ENCODE measurements around the gene SLC22A23.

Gene SLC22A23, protein sequence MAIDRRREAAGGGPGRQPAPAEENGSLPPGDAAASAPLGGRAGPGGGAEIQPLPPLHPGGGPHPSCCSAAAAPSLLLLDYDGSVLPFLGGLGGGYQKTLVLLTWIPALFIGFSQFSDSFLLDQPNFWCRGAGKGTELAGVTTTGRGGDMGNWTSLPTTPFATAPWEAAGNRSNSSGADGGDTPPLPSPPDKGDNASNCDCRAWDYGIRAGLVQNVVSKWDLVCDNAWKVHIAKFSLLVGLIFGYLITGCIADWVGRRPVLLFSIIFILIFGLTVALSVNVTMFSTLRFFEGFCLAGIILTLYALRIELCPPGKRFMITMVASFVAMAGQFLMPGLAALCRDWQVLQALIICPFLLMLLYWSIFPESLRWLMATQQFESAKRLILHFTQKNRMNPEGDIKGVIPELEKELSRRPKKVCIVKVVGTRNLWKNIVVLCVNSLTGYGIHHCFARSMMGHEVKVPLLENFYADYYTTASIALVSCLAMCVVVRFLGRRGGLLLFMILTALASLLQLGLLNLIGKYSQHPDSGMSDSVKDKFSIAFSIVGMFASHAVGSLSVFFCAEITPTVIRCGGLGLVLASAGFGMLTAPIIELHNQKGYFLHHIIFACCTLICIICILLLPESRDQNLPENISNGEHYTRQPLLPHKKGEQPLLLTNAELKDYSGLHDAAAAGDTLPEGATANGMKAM

GRCh38 chr6:3456898-3457709 lies at the start of gene SLC22A23:
Gene SLC22A23, minus strand, starts transcription at chr6:3457050. Its CDS starts 491 bp downstream, at chr6:3456559.
- in situ Hi-C loops (cut with MboI; ENCODE audit: low sequenced_read_pairs) = no loop called here

GRCh38 chr6:3506200-3506599 lies 49.4 kb upstream of the SLC22A23 start:
- in situ Hi-C loops (cut with MboI; ENCODE audit: low sequenced_read_pairs) = no loop called here

- in situ Hi-C loops (cut with MboI; ENCODE audit: low sequenced_read_pairs) = no loop called here
Measured at GRCh38 chr6:3504938-3505805, 48.3 kb upstream of the SLC22A23 start.

- in situ Hi-C loops (cut with MboI; ENCODE audit: low sequenced_read_pairs) = no loop called here
Measured at GRCh38 chr6:3504354-3504753, 47.5 kb upstream of the SLC22A23 start.

DNA sequence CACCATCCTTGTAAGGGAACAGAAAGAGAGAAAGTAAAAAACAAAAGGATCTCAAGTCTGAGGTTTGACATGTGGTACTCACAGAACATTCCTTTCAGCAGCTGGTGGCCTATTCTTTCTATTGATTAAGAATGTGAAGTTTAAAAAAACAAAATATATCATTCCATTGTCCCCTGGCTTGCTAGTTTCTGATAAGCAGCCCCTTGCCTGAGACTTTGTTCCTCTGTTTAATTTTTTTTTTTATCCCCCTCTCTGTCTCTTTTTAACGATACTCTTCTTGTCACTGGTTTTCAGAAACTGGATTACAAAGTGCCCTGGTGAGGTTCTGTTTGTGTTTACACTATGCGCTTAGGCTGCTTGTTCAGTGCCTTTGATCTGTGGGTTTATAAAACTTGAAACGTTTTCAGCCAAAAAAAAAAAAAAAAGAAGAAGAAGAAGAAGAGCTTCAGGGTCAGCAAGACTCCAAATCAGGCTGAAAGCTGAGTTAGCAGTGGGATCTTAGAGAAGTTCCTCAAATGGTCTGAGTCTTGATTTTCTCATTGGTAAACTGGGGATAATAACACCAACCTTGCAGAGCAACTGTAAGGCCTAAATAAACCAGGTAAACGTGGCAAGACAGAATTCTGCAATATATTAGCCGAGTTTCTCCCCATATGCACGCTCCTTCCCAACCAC lies 45.1 kb upstream of the SLC22A23 start:
- in situ Hi-C loops (cut with MboI; ENCODE audit: low sequenced_read_pairs) = no loop called here

DNA sequence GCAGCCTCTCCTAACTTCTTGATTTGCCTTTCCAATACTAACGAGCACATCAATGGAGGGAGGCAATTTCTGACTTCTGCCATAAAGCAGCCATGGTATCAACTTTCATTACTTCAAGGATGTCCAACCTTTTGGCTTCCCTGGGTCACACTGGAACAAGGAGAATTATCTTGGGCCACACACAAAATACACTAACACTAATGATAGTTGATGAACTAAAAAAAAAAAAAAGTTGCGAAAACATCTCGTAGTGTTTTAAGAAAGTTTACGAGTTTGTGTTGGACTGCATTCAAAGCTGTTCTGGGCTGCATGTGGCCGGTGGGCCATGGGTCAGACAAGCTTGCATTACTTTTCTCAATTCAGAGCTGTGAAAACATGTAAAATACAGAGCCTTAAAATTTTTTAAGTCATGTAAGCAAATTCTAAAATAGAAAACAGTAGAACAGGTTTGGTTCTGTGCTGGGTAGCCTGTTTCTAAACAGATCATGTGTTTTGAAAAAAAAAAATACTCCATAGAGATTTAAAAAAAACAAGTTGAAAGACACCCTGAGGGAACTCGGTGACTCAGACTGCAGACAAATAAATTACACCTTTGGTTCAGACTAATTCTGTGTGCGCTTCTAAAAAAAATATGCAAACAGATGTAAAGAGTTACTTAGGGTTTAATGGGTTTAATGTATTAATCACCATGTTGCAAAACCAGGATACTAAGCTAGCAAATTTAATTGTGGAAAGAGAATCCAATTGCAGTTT lies 43.6 kb upstream of the SLC22A23 start:
- in situ Hi-C loops (cut with MboI; ENCODE audit: low sequenced_read_pairs) = no loop called here

- in situ Hi-C loops (cut with MboI; ENCODE audit: low sequenced_read_pairs) = no loop called here
Measured at GRCh38 chr6:3499603-3500002, 42.8 kb upstream of the SLC22A23 start.

DNA sequence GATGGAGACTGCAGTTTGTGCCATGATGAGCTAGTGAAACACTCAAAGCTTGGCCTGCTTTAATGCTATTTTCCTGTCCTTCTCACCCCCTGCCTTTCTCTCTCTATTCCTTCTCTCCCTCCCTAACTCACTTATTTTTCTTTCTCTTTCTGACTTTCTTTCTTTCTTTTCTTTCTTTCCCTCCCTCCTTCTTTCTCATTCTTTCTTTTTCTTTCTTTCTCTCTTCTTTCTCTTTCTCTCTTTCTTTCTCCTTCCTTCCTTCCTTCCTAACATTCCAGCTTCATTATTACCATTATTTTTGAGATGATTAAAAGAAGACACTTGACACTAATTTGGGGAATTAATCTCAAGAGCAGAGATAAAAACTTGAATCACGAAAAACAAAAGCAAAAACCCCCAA lies 39.5 kb upstream of the SLC22A23 start:
- in situ Hi-C loops (cut with MboI; ENCODE audit: low sequenced_read_pairs) = no loop called here

GRCh38 chr6:3494391-3495100 lies 37.7 kb upstream of the SLC22A23 start:
- in situ Hi-C loops (cut with MboI; ENCODE audit: low sequenced_read_pairs) = no loop called here

DNA sequence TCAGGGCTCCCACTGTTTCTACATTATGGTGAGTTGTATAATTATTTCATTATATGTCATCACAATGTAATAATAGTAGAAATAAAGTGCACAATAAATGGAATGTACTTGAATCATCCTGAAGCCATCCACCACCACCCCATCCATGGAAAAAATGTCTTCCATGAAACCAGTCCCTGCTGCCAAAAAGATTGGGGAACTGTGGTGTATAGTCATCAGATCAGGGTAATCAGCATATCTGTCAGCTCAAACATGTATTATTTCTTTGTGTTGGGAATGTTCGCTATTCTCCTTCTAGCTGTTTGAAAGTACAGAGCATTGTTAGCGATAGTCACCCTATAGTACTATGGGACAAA lies 33.8 kb upstream of the SLC22A23 start:
- in situ Hi-C loops (cut with MboI; ENCODE audit: low sequenced_read_pairs) = no loop called here

DNA sequence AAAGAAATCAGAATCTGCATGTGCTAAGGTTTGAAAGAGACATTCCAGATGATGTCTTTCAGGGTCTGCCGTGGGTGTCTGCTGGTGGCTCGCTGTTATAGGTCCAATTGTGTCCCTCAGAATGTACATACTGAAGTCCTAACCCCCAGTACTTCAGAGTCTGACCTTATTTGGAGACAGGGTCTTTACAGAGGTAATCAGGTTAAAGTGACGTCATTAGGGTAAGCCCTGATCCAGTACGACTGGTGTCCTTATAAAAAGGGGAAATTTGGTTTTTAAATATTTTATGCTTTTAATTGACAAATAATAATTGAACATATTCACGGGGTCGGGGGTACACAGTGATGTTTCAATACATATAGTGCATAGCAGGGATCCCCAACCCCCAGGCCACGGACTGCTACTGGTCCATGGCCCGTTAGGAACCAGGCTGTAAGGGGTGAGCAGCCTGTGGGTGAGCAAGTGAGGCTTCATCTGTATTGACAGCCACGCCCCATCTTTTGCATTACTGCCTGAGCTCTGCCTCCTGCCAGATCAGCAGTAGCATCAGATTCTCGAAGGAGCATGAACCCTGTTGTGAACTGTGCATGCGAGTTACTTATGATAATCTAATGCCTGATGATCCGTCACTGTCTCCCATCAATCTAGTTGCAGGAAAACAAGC lies 33.2 kb upstream of the SLC22A23 start:
- in situ Hi-C loops (cut with MboI; ENCODE audit: low sequenced_read_pairs) = no loop called here

DNA sequence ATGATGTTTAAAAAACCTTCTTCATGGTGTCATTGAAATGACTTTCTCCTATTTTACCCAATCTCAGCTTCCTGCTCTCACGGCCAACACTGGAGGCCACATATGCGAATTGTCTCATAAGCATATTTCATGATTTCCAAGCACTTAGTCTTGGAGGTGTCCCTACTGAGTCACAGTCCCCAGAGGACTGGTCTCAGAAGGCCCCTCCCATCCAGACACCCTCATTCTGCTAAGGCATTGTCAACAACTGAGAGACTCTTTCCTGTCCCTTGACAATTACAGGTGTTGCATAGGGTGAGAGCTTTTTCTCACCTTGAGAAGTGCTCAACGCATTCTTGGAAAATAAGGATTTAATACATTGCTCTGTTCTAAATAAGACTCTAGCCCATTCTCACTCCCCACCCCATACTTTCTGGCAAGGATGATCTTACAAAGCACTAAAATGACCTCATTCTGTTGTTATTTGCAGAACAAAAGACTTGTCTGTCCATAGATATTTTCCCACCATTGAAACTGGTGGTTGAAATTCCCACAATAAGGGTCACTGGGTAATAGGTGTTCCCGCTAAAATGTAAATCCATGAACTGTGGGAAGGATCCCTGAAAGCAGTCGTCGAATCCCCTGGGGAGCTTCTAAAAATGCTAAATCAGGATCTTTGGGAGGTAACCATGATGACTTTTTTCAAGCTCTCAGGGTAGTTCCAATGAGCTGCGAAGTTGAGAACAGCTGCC lies 32.3 kb upstream of the SLC22A23 start:
- in situ Hi-C loops (cut with MboI; ENCODE audit: low sequenced_read_pairs) = no loop called here

- in situ Hi-C loops (cut with MboI; ENCODE audit: low sequenced_read_pairs) = no loop called here
Measured at GRCh38 chr6:3484946-3485345, 28.1 kb upstream of the SLC22A23 start.

GRCh38 chr6:3484192-3484591 lies 27.3 kb upstream of the SLC22A23 start:
- in situ Hi-C loops (cut with MboI; ENCODE audit: low sequenced_read_pairs) = no loop called here

GRCh38 chr6:3483675-3484074 lies 26.8 kb upstream of the SLC22A23 start:
- in situ Hi-C loops (cut with MboI; ENCODE audit: low sequenced_read_pairs) = no loop called here

- in situ Hi-C loops (cut with MboI; ENCODE audit: low sequenced_read_pairs) = no loop called here
Measured at GRCh38 chr6:3482869-3483268, 26.0 kb upstream of the SLC22A23 start.

DNA sequence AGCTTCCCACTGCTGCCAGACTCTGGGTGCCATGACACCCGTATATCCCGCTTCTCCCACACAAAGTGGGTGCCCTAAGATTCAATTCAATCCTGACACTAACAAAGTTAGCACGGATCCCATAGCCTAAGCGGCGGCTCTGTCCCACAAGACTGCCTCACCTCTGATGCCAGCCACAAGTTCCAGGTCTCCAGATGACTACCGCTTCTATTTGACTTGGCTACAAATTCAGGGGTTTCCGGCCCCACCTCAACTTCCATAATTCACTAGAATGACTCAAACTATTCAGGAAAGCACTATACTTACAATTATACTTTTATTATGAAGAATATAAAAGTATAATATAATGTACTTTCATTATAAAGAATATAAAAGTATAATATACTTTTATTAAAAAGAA lies 24.8 kb upstream of the SLC22A23 start:
- in situ Hi-C loops (cut with MboI; ENCODE audit: low sequenced_read_pairs) = no loop called here

DNA sequence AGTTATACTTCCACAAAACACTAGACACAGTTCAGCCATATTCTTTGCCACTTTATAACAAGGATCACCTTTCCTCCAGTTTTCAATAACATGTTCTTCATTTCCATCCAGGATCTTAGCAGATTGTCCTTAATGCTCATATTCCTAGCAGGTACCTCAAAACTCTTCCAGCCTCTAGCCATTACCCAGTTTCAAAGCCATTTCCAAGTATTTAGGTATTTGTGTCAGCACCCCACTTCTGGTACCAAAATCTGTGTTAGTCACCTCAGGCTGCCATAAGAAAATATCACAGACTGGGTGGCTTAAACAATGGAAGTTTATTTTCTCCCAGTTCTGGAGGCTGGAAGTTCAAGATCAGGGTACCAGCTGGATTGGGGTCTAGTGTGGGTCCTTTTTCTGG lies 23.2 kb upstream of the SLC22A23 start:
- in situ Hi-C loops (cut with MboI; ENCODE audit: low sequenced_read_pairs) = no loop called here
